Activated CD8-positive, alpha-beta memory T cell treated with anti-CD3 and anti-CD28 coated beads, Interleukin-2, amount 50 U/mL, for 24 hours (primary cell): ENCODE measurements around the gene RMND1.
"Not testable (repeated sequence)": the region's sequence is repeated elsewhere in the genome, so short reads cannot be mapped to it uniquely, and the experiment has no call there.

Experiments used
- DNase-seq: peaks from one replicate; pipeline ENCODE4 v3.0.0-alpha.2; 2020; ENCODE audit errors: extremely low read depth

RMND1 gene

DNA sequence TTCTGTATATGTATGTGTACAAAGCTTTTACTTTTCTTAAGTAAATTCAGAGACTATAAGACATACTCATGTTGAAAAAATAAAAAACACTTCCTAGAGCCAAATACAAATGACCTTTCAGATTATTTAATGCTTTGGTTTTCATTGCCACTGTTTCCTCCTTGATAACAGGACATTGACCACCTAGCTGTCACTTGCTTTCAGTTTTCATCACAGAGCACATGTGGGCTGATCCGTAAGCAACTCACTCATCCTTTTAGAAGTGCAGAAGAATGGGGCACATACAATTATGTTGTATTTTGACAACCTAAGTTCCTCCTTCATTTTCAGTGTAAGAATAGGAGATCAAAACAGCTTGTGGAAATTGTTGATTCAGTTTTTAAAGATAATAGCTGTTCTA lies 66.7 kb downstream of the RMND1 start:
- DNase-seq: no peak

DNA sequence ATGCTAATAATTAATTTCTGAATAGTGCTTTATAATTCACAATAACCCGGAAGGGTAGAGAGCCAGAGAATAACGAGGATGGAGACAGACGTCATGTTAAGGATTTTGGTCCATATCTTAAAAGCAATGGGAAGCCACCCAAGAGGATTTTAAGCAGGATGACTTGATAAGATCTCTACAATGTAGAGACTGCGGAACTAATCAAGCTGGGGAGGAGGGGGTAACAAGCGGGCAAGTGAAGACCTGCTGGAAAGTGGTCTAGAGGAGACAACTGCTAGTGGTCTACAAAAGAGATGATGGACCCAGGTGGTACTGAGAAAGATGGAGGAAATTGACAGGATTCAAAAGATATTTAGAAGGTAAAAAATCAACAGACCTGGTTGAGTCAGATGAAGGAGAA lies 67.8 kb downstream of the RMND1 start:
- no peak for DNase-seq

- DNase-seq: not testable (repeated sequence)
Measured at GRCh38 chr6:151382631-151383030, 69.3 kb downstream of the RMND1 start.

DNA sequence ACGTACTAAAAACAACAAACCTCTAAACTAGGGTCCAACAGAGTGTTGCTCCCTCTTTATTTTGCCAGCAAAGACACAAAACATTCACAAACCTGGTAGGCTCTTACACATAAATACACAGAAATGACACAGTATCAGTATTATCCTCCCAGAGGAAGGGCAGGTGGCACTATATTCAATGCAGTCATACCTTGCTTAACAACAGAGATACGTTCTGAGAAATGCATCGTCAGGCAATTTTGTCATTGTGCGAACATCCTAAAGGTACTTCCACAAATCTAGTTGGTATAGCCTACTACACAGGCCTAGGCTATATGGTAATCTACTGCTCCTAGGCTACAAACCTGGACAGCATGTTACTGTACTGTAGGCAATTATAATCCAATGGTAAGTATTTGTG lies 70.2 kb downstream of the RMND1 start:
- DNase-seq: no peak

DNA sequence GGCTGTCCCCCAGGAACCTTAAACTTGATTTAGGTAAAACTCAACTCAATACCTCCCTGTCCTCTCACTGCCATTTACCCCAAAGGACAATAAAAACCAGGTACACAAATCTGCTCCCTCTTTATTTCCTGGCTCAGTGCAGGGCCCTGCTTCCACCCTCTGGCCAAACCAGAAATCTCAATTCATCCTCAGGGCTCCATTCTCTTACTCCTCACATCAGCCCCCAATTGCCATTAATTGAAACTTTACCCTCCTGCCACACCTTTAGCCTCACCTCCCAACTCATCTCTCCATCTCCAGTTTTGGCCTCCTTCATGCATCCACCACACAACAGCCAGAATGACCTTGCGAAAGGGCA lies 71.1 kb downstream of the RMND1 start:
- DNase-seq: no peak

DNA sequence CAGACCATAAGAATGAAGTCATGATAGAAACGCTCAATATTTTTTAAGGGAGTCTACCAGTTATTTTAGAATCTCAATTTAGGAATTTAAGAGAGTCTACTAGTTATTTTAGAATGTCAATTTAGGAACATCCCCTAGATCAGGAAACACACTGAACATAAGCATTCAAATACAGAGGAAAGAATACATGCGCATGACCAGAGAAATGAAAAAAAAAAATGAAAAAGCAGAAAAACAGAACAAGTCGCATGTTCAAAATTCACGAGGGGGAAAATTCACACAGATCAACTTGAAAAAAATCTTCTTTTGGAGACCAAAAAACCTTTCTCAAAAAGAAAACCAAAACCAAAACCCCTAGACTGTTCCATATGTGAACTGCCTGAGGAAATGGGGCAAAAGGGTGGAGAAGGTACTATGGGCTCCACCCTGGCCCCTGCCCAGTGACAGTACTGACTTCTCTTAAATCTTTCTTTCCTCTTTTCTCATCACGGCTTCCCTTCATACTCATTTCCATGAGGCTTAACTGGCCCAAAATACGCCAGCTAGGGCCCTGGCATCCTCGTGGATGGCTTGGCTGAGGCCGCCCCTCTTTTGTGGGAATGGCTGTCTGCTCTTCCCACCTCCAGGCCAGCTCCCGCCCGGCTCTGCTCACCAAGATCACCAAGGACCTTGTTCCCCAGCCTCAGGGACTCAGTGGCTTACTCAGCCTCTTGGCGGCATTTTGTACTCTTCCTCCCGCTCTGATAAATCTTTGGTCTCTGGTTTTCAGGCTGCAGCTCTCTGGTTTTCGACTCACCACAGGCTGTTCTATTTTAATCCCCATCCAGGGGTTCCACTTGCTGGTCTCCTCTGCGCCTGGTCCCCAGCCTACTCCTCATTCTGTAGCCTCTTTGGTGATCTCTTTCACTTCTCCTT lies 71.7 kb downstream of the RMND1 start:
- DNase-seq: no peak

DNA sequence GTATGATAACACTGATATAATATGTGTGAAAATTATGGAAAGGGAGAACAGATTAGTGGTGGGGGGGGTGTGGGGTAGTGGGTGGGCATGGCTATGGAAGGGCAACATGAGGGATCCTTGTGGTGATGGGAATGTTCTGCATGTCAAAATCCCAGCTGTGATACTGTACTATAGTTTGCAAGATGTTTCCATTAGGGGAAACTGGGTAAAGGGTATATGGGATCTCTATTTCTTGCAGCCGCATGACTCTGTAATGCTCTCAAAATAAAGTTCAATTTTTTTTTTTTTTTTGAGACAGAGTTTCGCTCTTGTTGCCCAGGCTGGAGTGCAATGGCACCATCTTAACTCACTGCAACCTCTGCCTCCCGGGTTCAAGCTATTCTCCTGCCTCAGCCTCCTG lies 74.8 kb downstream of the RMND1 start:
- no peak for DNase-seq

GRCh38 chr6:151376440-151376839 lies 75.5 kb downstream of the RMND1 start:
- DNase-seq: no peak

DNA sequence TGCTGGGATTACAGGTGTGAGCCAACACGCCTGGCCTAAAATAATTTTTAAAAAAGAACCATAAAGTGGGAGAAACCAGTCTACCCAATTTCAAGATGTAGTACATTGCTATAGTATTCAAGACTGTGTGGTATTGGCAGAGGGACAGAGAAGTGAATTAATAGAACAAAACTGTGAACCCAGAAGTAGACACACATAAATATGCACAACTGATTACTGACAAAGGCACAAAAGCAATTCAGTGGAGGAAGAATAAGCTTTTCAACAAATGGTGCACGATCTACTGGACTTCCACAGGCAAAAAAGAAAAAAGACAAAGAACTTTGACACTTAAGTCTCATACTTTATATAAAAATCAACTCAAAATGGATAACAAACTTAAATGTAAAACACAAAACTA lies 76.1 kb downstream of the RMND1 start:
- no peak for DNase-seq

- DNase-seq: no peak
Measured at GRCh38 chr6:151374036-151374683, 77.8 kb downstream of the RMND1 start.

GRCh38 chr6:151372164-151372563 lies 79.8 kb downstream of the RMND1 start:
- DNase-seq: no peak

- DNase-seq: no peak
Measured at GRCh38 chr6:151370509-151371078, 81.3 kb downstream of the RMND1 start.

DNA sequence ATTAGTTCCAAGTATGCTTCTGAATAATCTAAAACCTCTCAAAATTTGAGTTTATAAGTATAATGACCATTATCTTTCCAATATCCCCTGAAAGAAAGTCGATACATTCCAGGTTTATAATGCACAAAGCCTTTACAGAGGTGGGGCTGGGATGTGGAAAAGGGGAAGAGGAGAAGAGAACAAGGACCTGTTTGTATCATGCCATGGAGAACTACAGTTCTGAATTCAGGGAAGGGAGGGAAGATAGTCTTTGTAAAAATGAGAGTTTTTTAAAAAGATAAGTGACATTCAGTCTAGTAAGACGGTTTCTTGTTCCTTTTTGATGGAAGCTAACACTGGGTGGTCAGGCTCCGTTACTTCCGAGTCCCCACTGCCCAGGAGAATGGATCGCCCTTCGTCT lies 86.7 kb downstream of the RMND1 start:
- DNase-seq: no peak

GRCh38 chr6:151359486-151359885 lies 92.4 kb downstream of the RMND1 start:
- no peak for DNase-seq

DNA sequence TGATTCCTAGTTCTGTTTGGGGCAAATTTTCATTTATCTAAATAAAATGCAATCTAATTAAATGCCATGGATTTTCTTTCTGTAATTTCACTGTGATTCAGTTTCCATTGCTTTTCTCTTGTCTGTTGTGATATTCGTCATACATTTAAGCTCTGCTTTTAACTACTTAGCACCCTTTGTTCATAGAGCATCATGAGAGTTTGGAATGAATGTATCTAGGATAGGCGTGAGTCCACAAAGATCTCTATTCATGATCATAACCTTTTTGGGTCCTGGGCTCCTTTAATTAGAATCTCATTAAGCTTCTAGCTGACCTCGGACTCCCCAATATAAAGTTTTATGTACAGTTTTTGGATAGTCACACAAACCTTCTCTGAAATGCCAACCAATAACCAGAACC lies 93.5 kb downstream of the RMND1 start:
- no peak for DNase-seq

DNA sequence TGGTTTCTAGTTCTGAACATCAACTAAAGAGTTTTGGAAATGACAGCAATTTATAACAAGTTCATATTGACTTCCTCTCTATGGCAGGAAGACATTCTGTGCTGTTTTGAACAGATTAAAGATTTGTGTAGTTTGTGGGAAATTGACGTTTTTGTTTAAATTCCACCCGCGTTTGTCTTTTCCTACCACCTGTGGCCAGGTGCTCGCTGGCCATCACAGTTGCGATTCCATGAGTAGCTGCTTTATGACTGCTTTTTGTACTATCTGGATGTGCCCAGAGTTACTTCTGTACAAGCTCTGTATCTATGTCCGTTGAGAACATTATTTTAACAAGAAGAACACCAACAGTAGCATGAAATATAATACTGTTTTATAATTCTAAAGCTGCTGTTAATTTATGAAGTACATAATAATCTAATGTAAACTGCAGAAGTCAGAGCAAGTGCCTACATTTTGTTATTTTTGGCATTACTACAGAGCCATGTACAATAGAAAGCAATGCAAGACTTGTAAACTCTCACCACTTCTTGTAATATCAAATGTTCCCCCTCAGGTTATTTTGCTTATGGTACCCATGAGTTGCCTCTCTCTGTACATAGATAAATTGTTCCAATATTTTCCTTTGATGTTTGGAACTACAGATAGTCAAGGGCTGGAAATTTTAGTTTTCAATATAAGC lies 94.0 kb downstream of the RMND1 start:
- DNase-seq: no peak

DNA sequence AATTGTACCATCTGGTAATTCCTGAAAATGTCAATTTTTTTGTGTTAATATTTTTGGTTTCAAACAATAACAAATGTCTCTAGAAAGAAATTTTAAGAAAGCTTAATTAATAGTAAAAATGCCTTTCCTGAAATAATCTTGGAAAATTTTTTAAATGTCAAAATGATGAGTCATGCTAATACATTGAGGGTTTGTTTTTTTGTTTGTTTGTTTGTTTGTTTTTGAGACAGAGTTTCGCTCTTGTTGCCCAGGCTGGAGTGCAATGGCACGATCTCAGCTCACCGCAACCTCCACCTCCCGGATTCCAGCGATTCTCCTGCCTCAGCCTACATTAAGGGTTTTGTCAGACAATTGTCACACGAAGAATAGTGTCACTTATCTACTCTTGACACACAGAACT lies 94.9 kb downstream of the RMND1 start:
- DNase-seq: not testable (repeated sequence)
